Esophagus squamous epithelium (tissue), 4 donors: ENCODE results near the gene MFAP4.

Source experiments
- CTCF ChIP-seq, 6 experiments: fragments of 450-650 bp in 4 of 6; fragments of 200-600 bp in 2 of 6; sonication (generic) in 2 of 6; IDR thresholded peaks; one replicate each; pipeline ENCODE4 v1.5.1; 2016 to 2019; ENCODE audit warnings: antibody characterized with exemption in 6 of 6, mild to moderate bottlenecking in 4 of 6, moderate library complexity in 4 of 6
- POLR2A ChIP-seq, 4 donors: fragments of 450-650 bp; IDR thresholded peaks; one replicate each; pipeline ENCODE4 v1.6.1; 2017; ENCODE audit warnings: antibody characterized with exemption in 4 of 4, mild to moderate bottlenecking in 4 of 4, moderate library complexity in 3 of 4

- TF ChIP-seq POLR2A (IDR thresholded peaks at IDR 0.05) (no peak), CTCF (IDR thresholded peaks at IDR 0.05) (no peak)
These were observed 46.8 kb upstream of the MFAP4 start for GRCh38 chr17:19433727-19434340.
